ENCODE results near the gene SORBS2.

DNA sequence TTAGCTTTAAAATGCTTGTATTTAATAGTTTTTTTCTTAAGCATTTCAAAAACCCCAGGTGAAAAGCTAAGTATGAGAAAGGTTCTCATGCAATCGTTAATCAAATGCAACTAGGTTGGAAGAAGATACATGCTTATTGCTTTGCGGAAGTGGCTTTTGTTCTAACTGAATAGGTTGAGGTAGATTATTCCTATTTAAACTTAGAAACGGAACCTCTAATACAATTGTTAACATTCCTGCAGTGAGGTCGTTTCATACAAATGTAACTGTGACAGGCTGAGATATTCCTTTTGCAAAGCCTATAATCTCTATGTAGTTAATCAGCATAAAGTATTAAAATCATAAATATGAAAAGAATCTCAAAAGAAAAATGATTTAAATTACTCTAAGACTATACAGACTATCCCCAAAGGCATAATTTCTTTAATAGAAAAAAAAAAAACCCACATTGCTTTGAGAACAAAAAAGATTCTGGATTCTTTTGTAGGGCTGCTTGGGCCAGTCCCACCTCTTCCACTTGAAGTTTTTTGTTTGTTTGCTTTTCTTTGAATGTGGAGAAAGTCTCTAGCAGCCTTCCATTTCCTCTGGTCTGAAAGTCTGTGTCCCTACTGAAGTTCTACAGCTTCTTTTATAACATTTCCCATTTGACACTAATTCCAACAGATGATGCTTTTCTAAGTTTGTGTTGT, 25.6 kb upstream of the SORBS2 start:
- TF ChIP-seq, protein P1, sequence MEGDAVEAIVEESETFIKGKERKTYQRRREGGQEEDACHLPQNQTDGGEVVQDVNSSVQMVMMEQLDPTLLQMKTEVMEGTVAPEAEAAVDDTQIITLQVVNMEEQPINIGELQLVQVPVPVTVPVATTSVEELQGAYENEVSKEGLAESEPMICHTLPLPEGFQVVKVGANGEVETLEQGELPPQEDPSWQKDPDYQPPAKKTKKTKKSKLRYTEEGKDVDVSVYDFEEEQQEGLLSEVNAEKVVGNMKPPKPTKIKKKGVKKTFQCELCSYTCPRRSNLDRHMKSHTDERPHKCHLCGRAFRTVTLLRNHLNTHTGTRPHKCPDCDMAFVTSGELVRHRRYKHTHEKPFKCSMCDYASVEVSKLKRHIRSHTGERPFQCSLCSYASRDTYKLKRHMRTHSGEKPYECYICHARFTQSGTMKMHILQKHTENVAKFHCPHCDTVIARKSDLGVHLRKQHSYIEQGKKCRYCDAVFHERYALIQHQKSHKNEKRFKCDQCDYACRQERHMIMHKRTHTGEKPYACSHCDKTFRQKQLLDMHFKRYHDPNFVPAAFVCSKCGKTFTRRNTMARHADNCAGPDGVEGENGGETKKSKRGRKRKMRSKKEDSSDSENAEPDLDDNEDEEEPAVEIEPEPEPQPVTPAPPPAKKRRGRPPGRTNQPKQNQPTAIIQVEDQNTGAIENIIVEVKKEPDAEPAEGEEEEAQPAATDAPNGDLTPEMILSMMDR (IDR thresholded peaks at IDR 0.05): no peak
- TF ChIP-seq POLR2A (IDR thresholded peaks at IDR 0.05) (no peak), POLR2AphosphoS5 (IDR thresholded peaks at IDR 0.05) (no peak), EP300 (IDR thresholded peaks at IDR 0.05) (no peak)

Measured in suprapubic skin (tissue), 4 donors.